Measurements from ENCODE around the gene DNASE1L2.
A peak's percentile ranks its signal among the peaks of the same experiment; 100 is the strongest.

Gene DNASE1L2

DNA sequence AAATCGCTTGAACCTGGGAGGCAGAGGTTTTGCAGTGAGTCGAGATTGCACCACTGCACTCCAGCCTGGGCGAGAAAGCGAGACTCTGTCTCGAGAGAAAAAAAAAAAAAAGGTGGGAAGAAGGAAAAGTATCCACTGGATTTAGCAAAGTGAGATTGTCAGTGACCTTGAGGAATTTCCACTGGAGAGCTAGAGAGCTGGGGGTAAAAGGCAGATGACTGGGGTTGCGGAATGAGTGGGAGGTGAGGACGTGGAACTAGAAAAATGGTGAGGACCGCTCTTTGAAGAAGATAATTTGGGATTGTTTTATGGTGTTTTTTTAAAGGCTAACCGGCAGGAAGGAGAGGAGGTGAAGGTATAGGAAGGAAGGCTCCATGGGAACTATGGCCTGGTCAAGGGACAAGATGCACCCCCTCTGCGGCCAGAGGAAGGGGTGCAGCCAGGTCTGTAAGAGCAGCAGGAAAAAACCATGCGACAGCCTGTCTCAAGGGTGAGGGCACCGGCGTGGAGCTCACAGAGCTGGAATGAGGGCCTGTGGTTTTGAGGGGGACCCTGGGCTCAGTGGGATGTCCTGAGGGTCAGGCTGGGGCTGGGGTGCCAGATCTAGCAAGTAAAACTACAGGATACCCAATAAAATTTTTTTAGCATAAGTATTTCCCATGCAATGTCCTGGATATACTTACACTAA, 31.7 kb upstream of the DNASE1L2 start:
- DNase-seq (ENCODE audit: low read depth), result no peak
- peak overlapping the region; percentile 62 for H3K4me3 ChIP-seq (ENCODE audit: low read depth, low read length)
- TF ChIP-seq, protein P1, sequence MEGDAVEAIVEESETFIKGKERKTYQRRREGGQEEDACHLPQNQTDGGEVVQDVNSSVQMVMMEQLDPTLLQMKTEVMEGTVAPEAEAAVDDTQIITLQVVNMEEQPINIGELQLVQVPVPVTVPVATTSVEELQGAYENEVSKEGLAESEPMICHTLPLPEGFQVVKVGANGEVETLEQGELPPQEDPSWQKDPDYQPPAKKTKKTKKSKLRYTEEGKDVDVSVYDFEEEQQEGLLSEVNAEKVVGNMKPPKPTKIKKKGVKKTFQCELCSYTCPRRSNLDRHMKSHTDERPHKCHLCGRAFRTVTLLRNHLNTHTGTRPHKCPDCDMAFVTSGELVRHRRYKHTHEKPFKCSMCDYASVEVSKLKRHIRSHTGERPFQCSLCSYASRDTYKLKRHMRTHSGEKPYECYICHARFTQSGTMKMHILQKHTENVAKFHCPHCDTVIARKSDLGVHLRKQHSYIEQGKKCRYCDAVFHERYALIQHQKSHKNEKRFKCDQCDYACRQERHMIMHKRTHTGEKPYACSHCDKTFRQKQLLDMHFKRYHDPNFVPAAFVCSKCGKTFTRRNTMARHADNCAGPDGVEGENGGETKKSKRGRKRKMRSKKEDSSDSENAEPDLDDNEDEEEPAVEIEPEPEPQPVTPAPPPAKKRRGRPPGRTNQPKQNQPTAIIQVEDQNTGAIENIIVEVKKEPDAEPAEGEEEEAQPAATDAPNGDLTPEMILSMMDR (IDR thresholded peaks at IDR 0.05; ENCODE audit: control insufficient read depth, extremely low read depth, insufficient read depth), result no peak

DNA sequence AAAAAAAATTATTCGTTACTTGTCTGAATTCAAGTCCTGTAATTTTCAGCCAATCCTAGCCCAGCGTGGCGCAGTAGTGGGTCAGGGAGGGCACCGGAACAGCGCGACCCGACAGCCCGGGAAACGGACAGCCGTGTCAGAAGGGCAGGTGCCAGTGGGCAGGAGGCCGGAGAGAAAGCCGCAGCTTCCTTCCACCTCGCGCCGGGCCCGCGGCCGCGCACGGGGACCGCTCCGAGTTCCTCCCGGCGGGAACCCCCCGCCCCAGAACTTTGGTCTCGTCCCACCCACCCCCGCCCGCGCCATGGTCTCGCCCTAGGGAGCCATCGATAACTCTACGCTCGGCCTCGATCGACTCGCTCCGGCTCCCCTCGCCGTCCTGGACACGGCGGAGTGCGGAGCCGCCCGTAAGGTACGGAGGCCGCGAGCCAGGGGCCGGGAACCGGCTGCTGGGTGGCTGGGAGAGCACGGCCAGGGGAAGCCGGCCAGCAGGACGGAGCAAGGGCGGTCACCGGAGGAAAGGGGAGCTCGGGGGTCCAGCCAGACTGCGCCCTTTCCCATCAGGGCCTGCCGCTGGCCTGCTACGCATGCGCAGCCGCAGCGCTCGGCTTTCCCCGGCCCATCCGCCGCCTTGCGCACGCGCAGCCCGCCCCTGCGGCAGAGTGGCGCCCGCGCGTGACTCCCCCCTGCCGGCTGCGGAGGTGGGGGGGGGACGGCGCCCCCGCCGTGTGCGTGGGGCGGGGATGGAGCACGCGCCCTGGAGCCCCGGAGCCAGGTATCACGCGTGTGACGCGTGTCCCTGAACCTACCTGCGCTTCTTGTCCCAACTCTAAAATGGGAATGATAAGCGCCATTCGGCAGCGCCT, 30.9 kb upstream of the DNASE1L2 start, which contains the start of gene MLST8:
Gene MLST8, plus strand, starts transcription at position 351 of the 863 bp plus-strand sequence. CDS start 632 bp downstream, outside the sequence.
- peak; percentile 45 for DNase-seq (ENCODE audit: low read depth)
- TF ChIP-seq, protein P1 (IDR thresholded peaks at IDR 0.05; ENCODE audit: control insufficient read depth, extremely low read depth, insufficient read depth), result no peak

DNA sequence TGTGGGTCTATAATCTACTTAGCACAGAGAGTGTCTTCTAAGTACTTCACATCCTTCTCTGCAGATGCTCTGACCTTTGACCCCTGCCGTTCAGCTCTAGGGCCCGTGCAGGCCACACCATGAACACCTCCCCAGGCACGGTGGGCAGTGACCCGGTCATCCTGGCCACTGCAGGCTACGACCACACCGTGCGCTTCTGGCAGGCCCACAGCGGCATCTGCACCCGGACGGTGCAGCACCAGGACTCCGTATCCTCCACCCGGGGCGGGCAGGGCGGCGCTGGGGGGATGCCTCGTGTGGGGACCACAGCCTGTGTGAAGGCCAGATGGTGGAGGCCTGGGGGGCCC, 30.3 kb upstream of the DNASE1L2 start:
- no peak for DNase-seq (ENCODE audit: low read depth)
- H3K4me3 ChIP-seq (ENCODE audit: low read depth, low read length), result peak overlapping the region; percentile 62
- TF ChIP-seq, protein P1 (IDR thresholded peaks at IDR 0.05; ENCODE audit: control insufficient read depth, extremely low read depth, insufficient read depth), result no peak

More for the DNA sequence above, 30.9 kb upstream of the DNASE1L2 start, which contains the start of gene MLST8:
- peak within 1 kb of the TSS; percentile 62 for H3K4me3 ChIP-seq (ENCODE audit: low read depth, low read length)

DNA sequence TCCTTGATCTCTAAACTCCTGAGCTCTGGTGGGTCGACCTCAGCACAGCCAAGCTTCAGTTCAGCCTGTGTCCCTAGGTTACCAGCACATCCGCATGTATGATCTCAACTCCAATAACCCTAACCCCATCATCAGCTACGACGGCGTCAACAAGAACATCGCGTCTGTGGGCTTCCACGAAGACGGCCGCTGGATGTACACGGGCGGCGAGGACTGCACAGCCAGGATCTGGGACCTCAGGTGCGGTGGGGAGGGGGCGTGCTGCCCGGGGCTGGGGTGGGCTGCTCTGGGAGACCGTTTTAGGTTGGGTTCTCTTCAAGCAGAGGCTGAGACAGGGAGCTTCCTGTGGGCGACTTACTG, 29.8 kb upstream of the DNASE1L2 start:
- no peak for DNase-seq (ENCODE audit: low read depth)
- TF ChIP-seq, protein P1 (IDR thresholded peaks at IDR 0.05; ENCODE audit: control insufficient read depth, extremely low read depth, insufficient read depth), result no peak
- H3K4me3 ChIP-seq (ENCODE audit: low read depth, low read length), result peak overlapping the region; percentile 62

DNA sequence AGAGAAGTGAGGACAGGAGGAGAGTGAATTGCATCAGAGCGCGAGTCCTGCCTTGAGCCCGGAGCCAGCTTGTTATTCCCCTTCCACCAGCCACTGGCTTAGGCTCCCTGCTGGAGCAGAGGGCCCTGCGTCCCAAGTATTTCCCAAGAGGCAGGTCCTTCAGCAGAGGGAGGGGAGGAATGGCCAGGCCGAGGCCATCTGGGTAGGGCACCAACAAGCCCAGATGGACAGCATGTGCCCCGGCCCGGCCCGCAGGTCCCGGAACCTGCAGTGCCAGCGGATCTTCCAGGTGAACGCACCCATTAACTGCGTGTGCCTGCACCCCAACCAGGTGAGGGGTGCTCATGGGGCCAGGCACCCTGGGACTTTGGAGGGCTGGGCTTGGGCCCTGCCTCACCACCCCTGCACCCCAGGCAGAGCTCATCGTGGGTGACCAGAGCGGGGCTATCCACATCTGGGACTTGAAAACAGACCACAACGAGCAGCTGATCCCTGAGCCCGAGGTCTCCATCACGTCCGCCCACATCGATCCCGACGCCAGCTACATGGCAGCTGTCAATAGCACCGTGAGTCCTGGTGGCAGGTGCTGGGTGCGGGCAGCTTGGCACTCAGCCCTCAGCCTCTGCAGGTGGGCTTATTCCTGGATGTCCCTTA, 29.3 kb upstream of the DNASE1L2 start:
- DNase-seq (ENCODE audit: low read depth), result no peak
- TF ChIP-seq, protein P1 (IDR thresholded peaks at IDR 0.05; ENCODE audit: control insufficient read depth, extremely low read depth, insufficient read depth), result no peak
- H3K4me3 ChIP-seq (ENCODE audit: low read depth, low read length), result peak overlapping the region; percentile 62

DNA sequence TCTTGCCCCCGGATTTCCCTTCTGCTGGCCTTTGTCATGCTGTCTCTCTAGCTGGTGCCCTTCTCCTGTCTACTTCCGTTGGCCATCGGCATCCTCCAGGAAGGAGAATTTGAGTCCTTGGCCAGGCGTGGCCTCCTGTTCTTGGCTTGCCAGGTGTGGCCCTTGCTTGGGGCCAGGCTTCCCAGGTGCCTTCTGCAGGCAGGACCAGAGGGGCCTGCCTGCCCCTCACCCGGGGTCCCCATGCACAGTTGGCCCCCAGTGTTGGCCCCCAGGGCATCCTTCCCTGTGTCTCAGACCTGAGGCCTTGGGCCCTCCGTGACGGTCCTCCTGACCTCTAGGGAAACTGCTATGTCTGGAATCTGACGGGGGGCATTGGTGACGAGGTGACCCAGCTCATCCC, 28.4 kb upstream of the DNASE1L2 start:
- DNase-seq (ENCODE audit: low read depth), result no peak
- no peak overlapping the region for H3K4me3 ChIP-seq (ENCODE audit: low read depth, low read length)
- TF ChIP-seq, protein P1 (IDR thresholded peaks at IDR 0.05; ENCODE audit: control insufficient read depth, extremely low read depth, insufficient read depth), result no peak
